Kidney epithelial cell (primary cell): Measurements from ENCODE around the gene EIF3M. TPM values are rescaled to one million over a fixed set of nuclear protein-coding genes. Genes with fewer than 3 reads are reported as not detected.
"Not testable (repeated sequence)": the region's sequence is repeated elsewhere in the genome, so short reads cannot be mapped to it uniquely, and the experiment has no call there.

Source experiments
- DNase-seq: peaks from one replicate; pipeline ENCODE4 v3.0.0-alpha.2; 2010; ENCODE audit warnings: low read depth
- H3K27me3 ChIP-seq: 2 replicates; pipeline ENCODE4 v1.6.0; 2011; ENCODE audit warnings: low read length; ENCODE audit not compliant: control insufficient read depth, insufficient read depth
- H3K36me3 ChIP-seq: 2 replicates; pipeline ENCODE4 v1.5.1; 2011; ENCODE audit warnings: low read length; ENCODE audit not compliant: control insufficient read depth, insufficient read depth
- H3K4me3 ChIP-seq: 2 replicates; pipeline ENCODE4 v1.5.1; 2011; ENCODE audit warnings: low read depth, mild to moderate bottlenecking, control low read depth, low read length
- CTCF ChIP-seq: IDR thresholded peaks from 2 replicates; pipeline ENCODE4 v1.5.1; 2011; ENCODE audit warnings: mild to moderate bottlenecking, moderate library complexity, low read length, control low read depth, inconsistent platforms; ENCODE audit not compliant: insufficient read depth, poor library complexity, severe bottlenecking
- total RNA-seq: library from RNA; depleted of rRNA; stranded (reverse); fragments of >200 nt; gene quantifications from 2 replicates; pipeline ENCODE4 v1.2.3, GENCODE V29; 2015

Gene EIF3M
- total RNA-seq, 1 donor from 2014 or later = 759 TPM

GRCh38 chr11:32580967-32581366 lies 2.7 kb upstream of the EIF3M start:
- Histone ChIP-seq H3K4me3 (no peak overlapping the region), H3K27me3 (no peaks in the 10 kb centered on the region), H3K36me3 (no peaks in the 10 kb centered on the region)
- TF ChIP-seq CTCF = no peak
- no peak for DNase-seq

GRCh38 chr11:32581556-32581955 lies 2.1 kb upstream of the EIF3M start:
- no peak for TF ChIP-seq CTCF
- Histone ChIP-seq H3K27me3 (no peaks in the 10 kb centered on the region), H3K36me3 (no peaks in the 10 kb centered on the region), H3K4me3 (no peak overlapping the region)
- no peak for DNase-seq

- peak overlapping the region; percentile 97 for H3K4me3 ChIP-seq
- H3K27me3 ChIP-seq = no peaks in the 10 kb centered on the region
- no peak for TF ChIP-seq CTCF
- no peaks in the 10 kb centered on the region for H3K36me3 ChIP-seq
- no peak for DNase-seq
These were observed 1.3 kb downstream of the EIF3M start for GRCh38 chr11:32584921-32585320.

- H3K36me3 ChIP-seq = no peaks in the 10 kb centered on the region
- no peak overlapping the region for H3K4me3 ChIP-seq
- peak; percentile 35 for TF ChIP-seq CTCF
- no peak for DNase-seq
- H3K27me3 ChIP-seq = no peaks in the 10 kb centered on the region
These were observed 3.1 kb downstream of the EIF3M start for GRCh38 chr11:32586576-32587190.

- no peak for DNase-seq
- TF ChIP-seq CTCF = no peak
- no peak overlapping the region for H3K4me3 ChIP-seq
- H3K27me3 ChIP-seq = no peaks in the 10 kb centered on the region
- no peaks in the 10 kb centered on the region for H3K36me3 ChIP-seq
These were observed 10.6 kb downstream of the EIF3M start for GRCh38 chr11:32594272-32594671.

- not testable (repeated sequence) for H3K36me3 ChIP-seq, H3K27me3 ChIP-seq, DNase-seq, H3K4me3 ChIP-seq
These were observed 12.5 kb downstream of the EIF3M start for GRCh38 chr11:32596114-32596513.
